HepG2 (cell line): Measurements from ENCODE around the gene GTPBP6. TPM values are rescaled to one million over a fixed set of nuclear protein-coding genes. Genes with fewer than 3 reads are reported as not detected.

Experiments
- ATAC-seq: fragments of 200-7000 bp; cut with Tn5 transposase; 3 replicates; pipeline ENCODE4 v1.9.1; 2020; ENCODE audit warnings: mild to moderate bottlenecking, moderate library complexity
- BruUV-seq: library from RNA; stranded (reverse); fragments of 400-500 nt; replicated peaks from 2 replicates; lab custom pipeline; 2021; lab: Mats Ljungman, UMichigan
- CTCF ChIA-PET: fragments of 300-600 bp; formaldehyde crosslinking; extraction: SDS; loops from one replicate; lab custom pipeline; 2021; ENCODE audit warnings: low total read pairs, inconsistent platforms, low intra/inter-chr PET ratio; lab: Yijun Ruan, JAX
- POLR2A ChIA-PET: fragments of 350-600 bp; sonication (Branson Sonifier 250); formaldehyde crosslinking; loops from one replicate; lab custom pipeline; 2020; ENCODE audit warnings: antibody characterized with exemption, inconsistent platforms; lab: Yijun Ruan, JAX
- DNase-seq: peaks from one replicate; pipeline ENCODE4 v3.0.0-alpha.2; 2015; ENCODE audit warnings: low spot score
- FAIRE-seq: peaks from 3 replicates; lab custom pipeline; 2011; peaks lifted over from hg19 to GRCh38; lab: Jason Lieb, UNC
- H2AFZ ChIP-seq: one replicate; pipeline ENCODE4 v1.6.1; 2011; ENCODE audit warnings: low read length, inconsistent platforms
- H3K27ac ChIP-seq: fragments of 300-600 bp; 3 replicates; pipeline ENCODE4 v1.8.0; 2011; ENCODE audit warnings: mixed run types, mild to moderate bottlenecking, mixed read lengths, low read length, inconsistent platforms; ENCODE audit not compliant: insufficient read depth; ENCODE audit errors: extremely low read length
- H3K27me3 ChIP-seq, 2 experiments: fragments of 200-600 bp in 1 of 2; 2 replicates in 1 of 2; 3 replicates in 1 of 2; pipeline versions ENCODE4 v1.6.0 to v1.8.0; 2011; ENCODE audit warnings: low read length in 2 of 2, mild to moderate bottlenecking in 2 of 2, moderate library complexity in 2 of 2, inconsistent platforms in 1 of 2; ENCODE audit not compliant: insufficient read depth in 2 of 2, control insufficient read depth in 1 of 2
- H3K36me3 ChIP-seq, 2 experiments: fragments of 200-600 bp in 1 of 2; replicated peaks in 1 of 2; 2 replicates in 1 of 2; 3 replicates in 1 of 2; pipeline versions ENCODE4 v1.5.1 to v1.8.0; 2011; ENCODE audit warnings: low read length in 2 of 2, inconsistent platforms in 1 of 2; ENCODE audit not compliant: insufficient read depth in 2 of 2, control insufficient read depth in 1 of 2
- H3K4me1 ChIP-seq: 2 replicates; pipeline ENCODE4 v1.5.1; 2012; ENCODE audit warnings: low read length, inconsistent platforms; ENCODE audit not compliant: insufficient read depth
- H3K4me2 ChIP-seq: 2 replicates; pipeline ENCODE4 v1.6.0; 2011; ENCODE audit warnings: low read depth, low read length, inconsistent platforms
- H3K4me3 ChIP-seq, 3 experiments: fragments of 200-600 bp in 1 of 3; sonication (generic), shearing (Covaris generic) in 1 of 3; replicated peaks in 1 of 3; 2 replicates each; pipeline ENCODE4 v1.5.1; 2011 to 2016; ENCODE audit warnings: low read length in 3 of 3, inconsistent platforms in 2 of 3, low read depth in 2 of 3, mild to moderate bottlenecking in 2 of 3, control low read depth in 1 of 3, mixed read lengths in 1 of 3; ENCODE audit not compliant: insufficient read depth in 1 of 3
- H3K79me2 ChIP-seq: one replicate; pipeline ENCODE4 v1.6.1; 2011; ENCODE audit warnings: low read length, inconsistent platforms; ENCODE audit not compliant: insufficient read depth
- H3K9ac ChIP-seq: 2 replicates; pipeline ENCODE4 v1.6.0; 2011; ENCODE audit warnings: mild to moderate bottlenecking, low read depth, low read length, inconsistent platforms; ENCODE audit not compliant: insufficient read depth
- H3K9me3 ChIP-seq: 2 replicates; pipeline ENCODE4 v1.5.1; 2012; ENCODE audit warnings: mild to moderate bottlenecking, low read length
- H4K20me1 ChIP-seq: 2 replicates; pipeline ENCODE4 v1.6.0; 2011; ENCODE audit warnings: inconsistent platforms, mild to moderate bottlenecking, low read length, moderate library complexity; ENCODE audit not compliant: insufficient read depth
- AGO1 ChIP-seq: fragments of 200-400 bp; formaldehyde crosslinking; IDR thresholded peaks from 2 replicates; pipeline ENCODE4 v1.6.1; 2017; ENCODE audit warnings: mild to moderate bottlenecking, low read depth, low read length, moderate library complexity; ENCODE audit not compliant: poor library complexity, severe bottlenecking
- ASH2L ChIP-seq: fragments of 300-600, 200-600 bp; sonication (generic); IDR thresholded peaks from 2 replicates; pipeline ENCODE4 v1.7.0; 2017; ENCODE audit warnings: low read depth, mild to moderate bottlenecking, moderate library complexity, mixed read lengths, low read length; ENCODE audit not compliant: insufficient read length
- ATAD3A ChIP-seq: sonication (generic); formaldehyde crosslinking; IDR thresholded peaks from 2 replicates; pipeline ENCODE4 v1.4.0; 2020; ENCODE audit warnings: missing genetic modification reagents
- DR1 ChIP-seq: sonication (generic); formaldehyde crosslinking; IDR thresholded peaks from 2 replicates; pipeline ENCODE4 v1.8.0; 2021; ENCODE audit warnings: mild to moderate bottlenecking, missing genetic modification reagents, inconsistent platforms
- HNRNPLL ChIP-seq: fragments of 200-400 bp; formaldehyde crosslinking; IDR thresholded peaks from 2 replicates; pipeline ENCODE4 v1.6.1; 2017; ENCODE audit warnings: mild to moderate bottlenecking, low read depth, low read length; ENCODE audit not compliant: poor library complexity, severe bottlenecking
- RXRA ChIP-seq: sonication (generic); formaldehyde crosslinking; IDR thresholded peaks from 2 replicates; pipeline ENCODE4 v1.5.1; 2020; ENCODE audit warnings: missing genetic modification reagents
- SOX5 ChIP-seq: IDR thresholded peaks from 2 replicates; pipeline ENCODE4 v1.6.1; 2016; ENCODE audit warnings: borderline replicate concordance
- ZNF782 ChIP-seq: sonication (generic); formaldehyde crosslinking; IDR thresholded peaks from 2 replicates; pipeline ENCODE4 v1.4.0; 2020; ENCODE audit warnings: missing genetic modification reagents, mild to moderate bottlenecking, borderline replicate concordance
- ZSCAN21 ChIP-seq: sonication (generic); formaldehyde crosslinking; IDR thresholded peaks from 2 replicates; pipeline ENCODE4 v1.8.0; 2022; ENCODE audit warnings: mild to moderate bottlenecking, missing genetic modification reagents, moderate library complexity, borderline replicate concordance
- WGBS: methylation state at CpG from one replicate; pipeline ENCODE4 v1.1.6; 2017; ENCODE audit warnings: low lambda C conversion rate; 5-methylcytosine and 5-hydroxymethylcytosine counted together
- in situ Hi-C: cut with HindIII; loops from 2 replicates; pipeline ENCODE4 v1.10.0; 2017; ENCODE audit warnings: low pct_unique_long_range_greater_than_20kb; ENCODE audit not compliant: extremely low pct_ligation_motif_present
- intact Hi-C: fragments of 100-400 bp; cut with micrococcal nuclease; formaldehyde crosslinking; loops from one replicate; pipeline ENCODE4 v1.10.0; 2022; ENCODE audit not compliant: unreplicated experiment
- polyA plus RNA-seq, 8 experiments: library from polyadenylated mRNA; depleted of rRNA in 3 of 8; stranded (reverse) in 7 of 8; unstranded in 1 of 8; fragments of >200 nt; fragmentation: Illumina TruSeq in 4 of 8; extraction: Trizol in 4 of 8; gene quantifications; 2 replicates each; pipeline versions ENCODE4 v1.2.1 to v1.2.3, GENCODE V29; 2011 to 2016; ENCODE audit warnings: low read depth in 4 of 8, missing spikeins in 1 of 8, mixed read lengths in 1 of 8; ENCODE audit not compliant: insufficient read depth in 1 of 8
- total RNA-seq, 5 experiments: library from RNA; depleted of rRNA; stranded (reverse); fragments of >200 nt; fragmentation: Illumina TruSeq; extraction: Trizol; gene quantifications; 2 replicates each; pipeline ENCODE4 v1.2.3, GENCODE V29; 2016; ENCODE audit warnings: low read depth in 1 of 5
- TF ChIP-seq, protein P1 (sequence below): sonication (generic); formaldehyde crosslinking; IDR thresholded peaks from 2 replicates; pipeline ENCODE4 v1.4.0; 2020; ENCODE audit warnings: mild to moderate bottlenecking, missing genetic modification reagents, borderline replicate concordance
- TF ChIP-seq, protein P2 (sequence below): conservative IDR thresholded peaks from 2 replicates; pipeline ENCODE4 v1.6.1; 2018; ENCODE audit warnings: missing genetic modification reagents
- TF ChIP-seq, protein P3 (sequence below): sonication (generic); formaldehyde crosslinking; IDR thresholded peaks from 2 replicates; pipeline ENCODE4 v1.5.0; 2020; ENCODE audit warnings: mild to moderate bottlenecking, missing genetic modification reagents
- TF ChIP-seq, protein P4 (sequence below): sonication (generic); formaldehyde crosslinking; IDR thresholded peaks from 2 replicates; pipeline ENCODE4 v1.5.0; 2020; ENCODE audit warnings: mild to moderate bottlenecking, missing genetic modification reagents

The GTPBP6 gene
- total and polyA plus RNA-seq, 2 of the 13 experiments (the other 11 are each of a cell fraction or from before 2014, with no cell fraction given): 20.2 to 39.6 TPM

DNA sequence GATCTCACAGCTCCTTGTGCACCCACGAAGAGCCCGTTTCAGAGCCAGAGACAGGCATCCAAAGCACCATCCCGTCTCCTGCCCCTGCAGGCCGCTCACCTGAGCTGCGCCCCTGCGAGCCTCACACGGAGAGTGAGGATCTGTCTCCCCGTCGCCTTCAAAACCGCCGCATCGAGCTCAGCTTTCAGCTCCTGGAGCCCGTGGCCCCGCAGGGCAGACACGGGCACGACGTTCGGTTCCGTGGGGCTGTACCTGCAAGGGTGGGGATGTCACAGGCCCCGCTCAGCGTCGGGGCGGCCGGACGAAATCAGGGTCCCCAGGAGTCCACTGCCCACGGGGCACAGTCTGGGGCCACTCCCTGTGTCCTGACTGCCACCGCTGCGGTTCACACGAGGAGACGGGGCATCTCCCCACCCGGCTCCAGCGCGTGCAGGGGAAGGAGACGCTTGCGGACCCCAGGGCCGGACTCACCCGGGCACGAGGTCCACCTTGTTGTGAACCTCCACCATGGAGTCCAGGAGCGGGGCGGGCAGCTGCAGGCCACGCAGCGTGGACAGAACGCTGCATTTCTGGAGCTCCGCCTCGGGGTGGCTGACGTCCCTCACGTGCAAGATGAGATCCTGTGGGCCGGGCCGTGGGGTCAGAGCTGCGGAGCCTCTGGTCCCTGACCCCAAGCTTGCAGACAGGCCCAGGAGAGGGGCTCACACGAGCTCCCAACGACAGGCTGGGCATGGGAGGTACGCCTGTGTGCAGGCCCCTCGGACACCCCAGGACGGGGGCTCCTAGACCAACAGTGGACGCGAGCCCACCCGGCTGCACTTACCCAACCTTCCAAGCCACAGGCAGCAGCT lies 11.1 kb downstream of the GTPBP6 start:
- H3K36me3 ChIP-seq: peaks cover 13 to 36% of the 10 kb centered on the region in 2 experiments
- H3K9ac ChIP-seq: no peak overlapping the region
- no TSS peak for BruUV-seq
- POLR2A ChIA-PET: no interaction called here
- H3K4me1 ChIP-seq: no peaks in the 10 kb centered on the region
- intact Hi-C loops: no loop called here
- WGBS: 97% methylated on average over 46 of the region's 58 CpGs
- ATAC-seq: peak; percentile 10
- H3K4me2 ChIP-seq: no peak overlapping the region
- H4K20me1 ChIP-seq: peaks cover 31% of the 10 kb centered on the region
- in situ Hi-C loops: no loop called here
- no peaks in the 10 kb centered on the region for H3K9me3 ChIP-seq
- no peak for FAIRE-seq
- H3K27me3 ChIP-seq: no peaks in the 10 kb centered on the region
- no peak overlapping the region for H3K4me3 ChIP-seq
- CTCF ChIA-PET: no interaction called here
- no peak overlapping the region for H2AFZ ChIP-seq
- no peaks in the 10 kb centered on the region for H3K79me2 ChIP-seq
- no peak for DNase-seq
- no peak overlapping the region for H3K27ac ChIP-seq
- peak; percentile 12; the same call in 1 of the 2 replicates for TF ChIP-seq RXRA
- no peak for TF ChIP-seq ZNF782 (CRISPR knock-in tag)
- TF ChIP-seq, protein P1, sequence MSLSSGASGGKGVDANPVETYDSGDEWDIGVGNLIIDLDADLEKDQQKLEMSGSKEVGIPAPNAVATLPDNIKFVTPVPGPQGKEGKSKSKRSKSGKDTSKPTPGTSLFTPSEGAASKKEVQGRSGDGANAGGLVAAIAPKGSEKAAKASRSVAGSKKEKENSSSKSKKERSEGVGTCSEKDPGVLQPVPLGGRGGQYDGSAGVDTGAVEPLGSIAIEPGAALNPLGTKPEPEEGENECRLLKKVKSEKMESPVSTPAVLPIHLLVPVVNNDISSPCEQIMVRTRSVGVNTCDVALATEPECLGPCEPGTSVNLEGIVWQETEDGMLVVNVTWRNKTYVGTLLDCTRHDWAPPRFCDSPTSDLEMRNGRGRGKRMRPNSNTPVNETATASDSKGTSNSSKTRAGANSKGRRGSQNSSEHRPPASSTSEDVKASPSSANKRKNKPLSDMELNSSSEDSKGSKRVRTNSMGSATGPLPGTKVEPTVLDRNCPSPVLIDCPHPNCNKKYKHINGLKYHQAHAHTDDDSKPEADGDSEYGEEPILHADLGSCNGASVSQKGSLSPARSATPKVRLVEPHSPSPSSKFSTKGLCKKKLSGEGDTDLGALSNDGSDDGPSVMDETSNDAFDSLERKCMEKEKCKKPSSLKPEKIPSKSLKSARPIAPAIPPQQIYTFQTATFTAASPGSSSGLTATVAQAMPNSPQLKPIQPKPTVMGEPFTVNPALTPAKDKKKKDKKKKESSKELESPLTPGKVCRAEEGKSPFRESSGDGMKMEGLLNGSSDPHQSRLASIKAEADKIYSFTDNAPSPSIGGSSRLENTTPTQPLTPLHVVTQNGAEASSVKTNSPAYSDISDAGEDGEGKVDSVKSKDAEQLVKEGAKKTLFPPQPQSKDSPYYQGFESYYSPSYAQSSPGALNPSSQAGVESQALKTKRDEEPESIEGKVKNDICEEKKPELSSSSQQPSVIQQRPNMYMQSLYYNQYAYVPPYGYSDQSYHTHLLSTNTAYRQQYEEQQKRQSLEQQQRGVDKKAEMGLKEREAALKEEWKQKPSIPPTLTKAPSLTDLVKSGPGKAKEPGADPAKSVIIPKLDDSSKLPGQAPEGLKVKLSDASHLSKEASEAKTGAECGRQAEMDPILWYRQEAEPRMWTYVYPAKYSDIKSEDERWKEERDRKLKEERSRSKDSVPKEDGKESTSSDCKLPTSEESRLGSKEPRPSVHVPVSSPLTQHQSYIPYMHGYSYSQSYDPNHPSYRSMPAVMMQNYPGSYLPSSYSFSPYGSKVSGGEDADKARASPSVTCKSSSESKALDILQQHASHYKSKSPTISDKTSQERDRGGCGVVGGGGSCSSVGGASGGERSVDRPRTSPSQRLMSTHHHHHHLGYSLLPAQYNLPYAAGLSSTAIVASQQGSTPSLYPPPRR (CRISPR knock-in tag): no peak
- no peak for TF ChIP-seq ZSCAN21
- peak; percentile 22 for TF ChIP-seq HNRNPLL
- TF ChIP-seq, protein P2, sequence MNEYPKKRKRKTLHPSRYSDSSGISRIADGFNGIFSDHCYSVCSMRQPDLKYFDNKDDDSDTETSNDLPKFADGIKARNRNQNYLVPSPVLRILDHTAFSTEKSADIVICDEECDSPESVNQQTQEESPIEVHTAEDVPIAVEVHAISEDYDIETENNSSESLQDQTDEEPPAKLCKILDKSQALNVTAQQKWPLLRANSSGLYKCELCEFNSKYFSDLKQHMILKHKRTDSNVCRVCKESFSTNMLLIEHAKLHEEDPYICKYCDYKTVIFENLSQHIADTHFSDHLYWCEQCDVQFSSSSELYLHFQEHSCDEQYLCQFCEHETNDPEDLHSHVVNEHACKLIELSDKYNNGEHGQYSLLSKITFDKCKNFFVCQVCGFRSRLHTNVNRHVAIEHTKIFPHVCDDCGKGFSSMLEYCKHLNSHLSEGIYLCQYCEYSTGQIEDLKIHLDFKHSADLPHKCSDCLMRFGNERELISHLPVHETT: no peak
- peak; percentile 77 for TF ChIP-seq AGO1
- TF ChIP-seq ATAD3A: no peak
- TF ChIP-seq, protein P3, sequence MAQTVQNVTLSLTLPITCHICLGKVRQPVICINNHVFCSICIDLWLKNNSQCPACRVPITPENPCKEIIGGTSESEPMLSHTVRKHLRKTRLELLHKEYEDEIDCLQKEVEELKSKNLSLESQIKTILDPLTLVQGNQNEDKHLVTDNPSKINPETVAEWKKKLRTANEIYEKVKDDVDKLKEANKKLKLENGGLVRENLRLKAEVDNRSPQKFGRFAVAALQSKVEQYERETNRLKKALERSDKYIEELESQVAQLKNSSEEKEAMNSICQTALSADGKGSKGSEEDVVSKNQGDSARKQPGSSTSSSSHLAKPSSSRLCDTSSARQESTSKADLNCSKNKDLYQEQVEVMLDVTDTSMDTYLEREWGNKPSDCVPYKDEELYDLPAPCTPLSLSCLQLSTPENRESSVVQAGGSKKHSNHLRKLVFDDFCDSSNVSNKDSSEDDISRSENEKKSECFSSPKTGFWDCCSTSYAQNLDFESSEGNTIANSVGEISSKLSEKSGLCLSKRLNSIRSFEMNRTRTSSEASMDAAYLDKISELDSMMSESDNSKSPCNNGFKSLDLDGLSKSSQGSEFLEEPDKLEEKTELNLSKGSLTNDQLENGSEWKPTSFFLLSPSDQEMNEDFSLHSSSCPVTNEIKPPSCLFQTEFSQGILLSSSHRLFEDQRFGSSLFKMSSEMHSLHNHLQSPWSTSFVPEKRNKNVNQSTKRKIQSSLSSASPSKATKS (CRISPR knock-in tag): no peak
- no peak for TF ChIP-seq DR1
- TF ChIP-seq SOX5 (CRISPR knock-in tag): no peak
- TF ChIP-seq ASH2L: no peak
- TF ChIP-seq, protein P4, sequence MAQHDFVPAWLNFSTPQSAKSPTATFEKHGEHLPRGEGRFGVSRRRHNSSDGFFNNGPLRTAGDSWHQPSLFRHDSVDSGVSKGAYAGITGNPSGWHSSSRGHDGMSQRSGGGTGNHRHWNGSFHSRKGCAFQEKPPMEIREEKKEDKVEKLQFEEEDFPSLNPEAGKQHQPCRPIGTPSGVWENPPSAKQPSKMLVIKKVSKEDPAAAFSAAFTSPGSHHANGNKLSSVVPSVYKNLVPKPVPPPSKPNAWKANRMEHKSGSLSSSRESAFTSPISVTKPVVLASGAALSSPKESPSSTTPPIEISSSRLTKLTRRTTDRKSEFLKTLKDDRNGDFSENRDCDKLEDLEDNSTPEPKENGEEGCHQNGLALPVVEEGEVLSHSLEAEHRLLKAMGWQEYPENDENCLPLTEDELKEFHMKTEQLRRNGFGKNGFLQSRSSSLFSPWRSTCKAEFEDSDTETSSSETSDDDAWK (CRISPR knock-in tag): no peak
